ENCODE data around the gene PACSIN2. TPM values are rescaled to one million over a fixed set of nuclear protein-coding genes. Genes with fewer than 3 reads are reported as not detected.
"Not testable (repeated sequence)": the region's sequence is repeated elsewhere in the genome, so short reads cannot be mapped to it uniquely, and the experiment has no call there.

Gene PACSIN2
- polyA plus RNA-seq, 3 donors from 2014 or later, result 18.4 to 31.6 (median 23.0) TPM

DNA sequence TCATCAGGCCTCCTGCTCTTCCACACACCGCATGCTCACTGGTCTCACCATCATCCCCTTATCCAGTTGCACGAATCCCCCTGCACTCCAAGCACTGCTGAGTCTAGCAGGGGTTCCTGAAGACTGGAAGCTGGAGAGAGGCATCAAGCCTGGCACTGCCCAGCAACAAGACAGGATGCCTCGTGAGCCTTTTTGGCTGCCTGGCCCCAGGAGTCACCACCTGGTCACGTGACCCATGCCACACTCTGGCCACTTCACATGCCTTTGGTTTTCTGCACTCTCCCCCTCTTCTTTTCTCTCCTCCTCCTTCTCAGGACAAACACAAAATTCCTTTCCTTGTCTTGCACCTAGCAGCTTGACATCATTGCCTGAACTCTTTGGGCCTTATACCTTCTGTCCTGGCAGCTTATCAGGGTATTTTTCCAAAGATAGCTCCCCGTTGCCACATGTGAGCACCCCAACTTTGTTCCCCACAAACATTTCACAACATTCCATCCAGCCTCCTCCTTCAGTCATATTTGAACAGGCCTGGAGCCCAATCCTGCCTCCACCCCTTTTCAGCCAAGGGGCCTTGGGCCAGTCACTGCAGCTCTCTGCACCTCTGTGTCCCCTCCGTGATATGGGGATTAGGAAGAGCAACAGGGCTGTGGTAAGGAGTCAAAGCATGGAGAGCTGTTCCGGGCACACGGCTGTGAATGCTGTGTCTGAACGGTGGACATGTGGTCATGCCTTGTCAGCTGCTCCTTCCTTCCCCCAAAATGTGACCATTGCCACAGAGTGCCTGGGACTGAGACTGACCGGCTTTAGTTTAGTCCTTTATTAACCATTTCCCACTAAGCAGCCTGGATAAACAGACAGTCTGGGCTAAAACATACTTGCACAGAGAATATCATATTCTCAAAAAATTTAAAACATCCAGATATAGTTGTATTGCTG lies 2.8 kb upstream of the PACSIN2 start:
- peaks cover 12 to 17% (median 15%) of the 10 kb centered on the region in 3 donors for H3K27me3 Mint-ChIP-seq (ENCODE audit: low read depth in 3 of 3)

DNA sequence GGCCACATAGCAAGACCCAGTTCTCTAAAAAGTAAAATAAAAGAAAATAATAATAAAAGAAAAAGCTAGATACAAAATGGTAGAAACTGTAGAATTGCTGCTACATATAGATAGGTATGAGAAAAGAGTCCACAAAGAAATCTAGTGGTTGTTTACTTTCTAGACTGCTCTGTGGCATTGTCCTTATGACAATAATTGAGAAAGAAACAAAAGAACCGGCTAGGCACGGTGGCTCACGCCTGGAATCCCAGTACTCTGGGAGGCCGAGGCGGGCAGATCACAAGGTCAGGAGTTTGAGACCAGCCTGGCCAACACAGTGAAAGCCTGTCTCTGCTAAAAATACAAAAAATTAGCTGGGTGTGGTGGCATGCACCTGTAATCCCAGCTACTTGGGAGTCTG lies 1.2 kb upstream of the PACSIN2 start:
- Mint-ChIP-seq H3K4me3 (peak overlapping the region in 2 of 5 donors; percentile 96), H3K27me3 (ENCODE audit: low read depth in 3 of 3) (peaks cover 13 to 17% (median 15%) of the 10 kb centered on the region in 3 donors), H3K4me1 (peaks cover 22 to 27% of the 10 kb centered on the region in 2 donors)
- H3K9me3 Mint-ChIP-seq, H3K27ac Mint-ChIP-seq, DNase-seq, H3K36me3 Mint-ChIP-seq: not testable (repeated sequence)

More for the DNA sequence above, 2.8 kb upstream of the PACSIN2 start:
- Mint-ChIP-seq H3K4me3 (peak overlapping the region in 3 of 5 donors; percentile 23 to 62 (median 34)), H3K4me1 (peaks cover 22 to 23% of the 10 kb centered on the region in 2 donors), H3K36me3 (no peaks in the 10 kb centered on the region), H3K9me3 (no peaks in the 10 kb centered on the region), H3K27ac (peak overlapping the region in 2 of 6 donors; percentile 32 to 37)
- DNase-seq, result no peak

DNA sequence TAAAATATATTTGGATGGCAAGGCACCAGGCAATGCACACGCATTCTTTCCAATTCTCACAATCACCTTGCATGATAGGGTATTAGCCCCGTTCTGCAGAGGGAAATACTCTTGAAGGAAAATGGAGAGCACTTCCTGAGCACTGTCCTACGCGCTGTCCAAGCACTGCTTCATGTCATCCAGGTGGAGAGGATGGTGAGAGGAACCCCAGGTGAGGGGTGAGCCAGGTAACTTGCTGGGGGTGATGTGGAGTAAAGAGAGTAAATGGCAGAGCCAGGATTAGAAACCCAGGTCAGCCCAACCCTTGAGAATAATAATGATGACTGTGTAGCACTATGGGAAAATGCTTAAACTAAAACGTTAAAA lies 711 bp upstream of the PACSIN2 start:
- Mint-ChIP-seq H3K27ac (peak overlapping the region; percentile 72 to 93 (median 88)), H3K9me3 (no peaks in the 10 kb centered on the region), H3K4me3 (peak overlapping the region; percentile 95 to 98 (median 96)), H3K27me3 (ENCODE audit: low read depth in 3 of 3) (peaks cover 13 to 17% (median 15%) of the 10 kb centered on the region in 3 donors), H3K36me3 (no peaks in the 10 kb centered on the region), H3K4me1 (peaks cover 22 to 27% of the 10 kb centered on the region in 2 donors)
- no peak for DNase-seq

DNA sequence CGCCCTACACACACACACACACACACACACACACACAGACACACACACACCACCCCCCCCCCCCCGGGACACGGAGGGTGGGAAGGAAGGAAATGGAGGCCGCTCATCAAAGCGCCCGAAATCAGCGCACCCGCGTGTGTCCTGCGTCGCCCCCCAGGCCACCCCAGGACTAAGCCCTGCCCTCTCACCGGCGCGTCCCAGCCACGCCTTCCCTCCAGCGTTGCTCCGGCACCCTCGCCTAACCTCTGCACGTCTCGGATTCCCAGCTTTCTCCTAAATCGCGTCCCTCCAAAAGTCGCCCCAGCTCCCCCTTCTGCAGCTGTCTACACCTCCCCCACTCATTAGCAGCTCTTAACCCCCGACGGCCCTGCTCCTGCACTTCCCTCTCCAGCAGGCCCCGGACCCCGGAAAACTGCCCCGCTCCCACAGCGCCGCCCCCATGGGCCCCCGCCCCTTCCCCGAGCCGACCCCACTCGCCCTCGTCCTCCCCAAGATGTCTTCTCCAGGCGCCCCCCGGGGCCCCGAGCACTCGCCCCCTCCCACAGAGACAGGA lies 557 bp downstream of the PACSIN2 start:
- peak overlapping the region; percentile 56 to 94 (median 86) for H3K27ac Mint-ChIP-seq
- peaks cover 15 to 17% (median 15%) of the 10 kb centered on the region in 3 donors for H3K27me3 Mint-ChIP-seq (ENCODE audit: low read depth in 3 of 3)
- H3K36me3 Mint-ChIP-seq, result no peaks in the 10 kb centered on the region
- peak overlapping the region; percentile 94 to 98 (median 95) for H3K4me3 Mint-ChIP-seq
- peak; percentile 28 to 34 (median 33) for DNase-seq
- peaks cover 22 to 27% of the 10 kb centered on the region in 2 donors for H3K4me1 Mint-ChIP-seq
- no peaks in the 10 kb centered on the region for H3K9me3 Mint-ChIP-seq

DNA sequence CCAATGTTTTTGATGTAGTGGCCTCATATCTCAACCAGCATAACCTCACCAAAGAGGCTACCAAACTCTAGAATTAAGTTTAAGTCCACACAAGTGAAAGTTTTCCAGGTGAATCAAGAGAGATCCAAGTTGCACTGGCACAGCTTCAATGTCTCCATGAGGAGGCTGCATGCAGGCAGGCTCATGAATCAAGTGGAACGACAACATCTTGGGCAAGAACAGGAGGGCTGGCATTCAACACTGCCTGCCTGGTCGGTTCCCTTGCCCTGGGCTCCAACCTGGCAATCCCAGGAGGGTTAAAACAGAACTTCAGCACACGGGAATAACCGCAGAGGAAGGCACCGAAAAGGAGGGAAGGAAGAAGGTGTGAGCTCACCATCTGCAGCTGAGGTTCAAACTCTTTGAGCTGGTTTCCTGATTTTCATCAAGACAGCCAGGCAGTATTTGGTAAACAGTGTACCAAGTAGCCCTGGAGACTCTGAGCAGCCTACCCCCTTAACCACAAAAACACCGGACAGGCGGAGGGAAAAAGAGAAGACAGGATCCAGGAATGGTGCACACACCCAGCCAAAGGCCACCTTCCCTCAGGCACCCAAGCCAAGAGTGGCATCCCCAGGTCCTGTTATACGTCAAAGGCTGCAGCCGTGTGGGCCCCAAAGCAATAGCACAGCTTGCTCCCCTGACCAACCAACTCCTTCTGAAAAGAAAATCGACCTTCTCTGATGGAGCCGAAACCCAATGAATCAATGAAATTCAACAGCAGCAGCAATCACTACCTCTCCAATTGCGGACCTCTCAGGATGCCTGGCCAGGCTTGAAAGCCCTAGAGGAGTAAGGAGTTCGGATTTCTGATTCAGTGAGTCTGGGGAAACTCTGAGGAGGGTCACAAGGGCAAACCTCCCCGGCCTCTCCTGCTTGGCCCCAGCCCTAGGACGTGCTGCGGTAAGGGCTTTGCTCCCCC lies 1.3 kb downstream of the PACSIN2 start:
- peaks cover 22 to 30% of the 10 kb centered on the region in 2 donors for H3K4me1 Mint-ChIP-seq
- H3K4me3 Mint-ChIP-seq, result peak overlapping the region; percentile 94 to 98 (median 95)
- no peaks in the 10 kb centered on the region for H3K9me3 Mint-ChIP-seq
- no peaks in the 10 kb centered on the region for H3K36me3 Mint-ChIP-seq
- peak in 2 of 3 donors; percentile 25 to 26 for DNase-seq
- peak overlapping the region; percentile 56 to 94 (median 86) for H3K27ac Mint-ChIP-seq
- H3K27me3 Mint-ChIP-seq (ENCODE audit: low read depth in 3 of 3), result peaks cover 15 to 17% (median 15%) of the 10 kb centered on the region in 3 donors

DNA sequence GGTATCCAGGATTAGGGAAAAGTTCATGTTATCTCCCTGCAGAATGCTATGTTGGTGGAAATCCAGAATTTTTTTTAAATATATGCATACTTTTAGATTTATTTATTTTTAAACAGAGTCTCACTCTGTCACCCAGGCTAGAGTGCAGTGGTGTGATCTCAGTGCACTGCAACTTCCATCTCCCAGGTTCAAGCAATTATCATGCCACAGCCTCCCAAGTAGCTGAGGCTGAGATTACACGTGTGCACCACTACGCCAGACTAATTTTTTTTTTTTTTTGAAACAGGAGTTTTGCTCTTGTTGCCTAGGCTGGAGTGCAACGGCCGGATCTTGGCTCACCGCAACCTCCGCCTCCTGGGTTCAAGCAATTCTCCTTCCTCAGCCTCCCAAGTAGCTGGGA lies 2.6 kb downstream of the PACSIN2 start:
- H3K9me3 Mint-ChIP-seq, result no peaks in the 10 kb centered on the region
- no peak for DNase-seq
- peaks cover 15 to 17% (median 15%) of the 10 kb centered on the region in 3 donors for H3K27me3 Mint-ChIP-seq (ENCODE audit: low read depth in 3 of 3)
- H3K27ac Mint-ChIP-seq, result no peak overlapping the region
- no peaks in the 10 kb centered on the region for H3K36me3 Mint-ChIP-seq
- H3K4me3 Mint-ChIP-seq, result no peak overlapping the region
- H3K4me1 Mint-ChIP-seq, result peaks cover 22 to 31% of the 10 kb centered on the region in 2 donors

DNA sequence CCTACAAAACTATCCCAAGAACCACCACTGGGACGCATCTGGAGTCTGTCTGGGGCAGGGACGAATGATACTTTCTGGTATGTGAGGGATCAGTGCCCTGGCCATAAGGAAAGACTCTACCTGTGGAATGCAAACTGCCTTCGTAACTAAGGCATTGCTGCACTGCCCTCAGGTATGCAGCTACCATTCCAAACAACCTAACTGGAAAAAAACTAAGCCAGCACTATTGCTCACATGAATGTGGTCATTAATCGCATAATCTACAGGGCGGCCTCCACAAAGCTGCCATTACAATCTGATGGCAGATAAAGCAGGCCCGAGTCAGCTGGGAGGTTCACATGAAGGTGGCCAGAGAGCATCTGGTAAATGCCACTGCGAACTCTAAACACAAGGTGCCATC lies 3.9 kb downstream of the PACSIN2 start:
- Mint-ChIP-seq H3K4me1 (peaks cover 29 to 33% of the 10 kb centered on the region in 2 donors), H3K9me3 (no peaks in the 10 kb centered on the region), H3K27ac (no peak overlapping the region), H3K4me3 (peak overlapping the region in 1 of 5 donors; percentile 2), H3K27me3 (ENCODE audit: low read depth in 3 of 3) (peaks cover 15 to 17% (median 17%) of the 10 kb centered on the region in 3 donors), H3K36me3 (no peaks in the 10 kb centered on the region)
- no peak for DNase-seq

DNA sequence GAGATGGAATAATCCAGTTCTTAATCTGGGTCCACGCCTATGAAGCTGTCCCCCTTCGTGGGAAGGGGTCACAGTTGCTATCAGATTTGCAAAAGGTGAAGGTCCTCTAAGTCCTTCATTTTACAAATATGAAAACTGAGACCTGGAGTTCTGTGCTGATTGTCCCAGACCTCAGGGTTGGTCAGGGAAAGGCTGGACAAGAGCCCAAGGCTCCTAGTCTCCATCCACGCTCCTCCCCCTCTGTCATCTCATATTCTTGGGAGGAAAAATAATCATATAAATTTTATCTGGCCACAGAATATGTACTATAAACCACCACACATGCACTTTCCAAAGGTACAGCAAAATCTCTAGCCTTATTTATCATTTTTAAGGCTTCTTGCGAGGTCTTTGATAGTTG lies 5.5 kb downstream of the PACSIN2 start:
- Mint-ChIP-seq H3K27ac (no peak overlapping the region), H3K4me3 (no peak overlapping the region), H3K36me3 (no peaks in the 10 kb centered on the region), H3K27me3 (ENCODE audit: low read depth in 3 of 3) (peaks cover 7 to 12% (median 8%) of the 10 kb centered on the region in 3 donors), H3K4me1 (peaks cover 37 to 41% of the 10 kb centered on the region in 2 donors), H3K9me3 (no peaks in the 10 kb centered on the region)
- DNase-seq, result no peak

DNA sequence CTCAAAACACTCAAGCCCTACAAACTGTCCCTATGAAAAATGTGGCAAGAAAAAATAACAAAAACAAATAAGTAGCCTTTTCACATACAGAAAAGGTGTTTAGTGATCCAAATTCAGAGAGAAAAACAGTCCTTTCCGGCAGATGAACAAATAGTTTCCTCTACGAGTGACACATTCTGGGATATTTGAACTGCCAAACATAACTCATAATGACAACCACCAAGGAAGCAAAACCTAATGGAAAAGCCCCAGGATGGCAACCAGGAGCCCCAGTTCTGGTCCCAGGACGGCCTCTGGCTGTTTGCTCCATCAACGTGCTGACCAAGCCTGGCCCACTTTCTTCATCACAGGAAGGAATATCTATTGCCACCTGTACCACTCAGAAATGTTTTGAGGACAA lies 6.0 kb downstream of the PACSIN2 start:
- Mint-ChIP-seq H3K9me3 (no peaks in the 10 kb centered on the region), H3K4me1 (peaks cover 39 to 41% of the 10 kb centered on the region in 2 donors), H3K4me3 (no peak overlapping the region), H3K27me3 (ENCODE audit: low read depth in 3 of 3) (peaks cover 2 to 7% (median 5%) of the 10 kb centered on the region in 3 donors), H3K27ac (no peak overlapping the region), H3K36me3 (no peaks in the 10 kb centered on the region)
- DNase-seq, result no peak

DNA sequence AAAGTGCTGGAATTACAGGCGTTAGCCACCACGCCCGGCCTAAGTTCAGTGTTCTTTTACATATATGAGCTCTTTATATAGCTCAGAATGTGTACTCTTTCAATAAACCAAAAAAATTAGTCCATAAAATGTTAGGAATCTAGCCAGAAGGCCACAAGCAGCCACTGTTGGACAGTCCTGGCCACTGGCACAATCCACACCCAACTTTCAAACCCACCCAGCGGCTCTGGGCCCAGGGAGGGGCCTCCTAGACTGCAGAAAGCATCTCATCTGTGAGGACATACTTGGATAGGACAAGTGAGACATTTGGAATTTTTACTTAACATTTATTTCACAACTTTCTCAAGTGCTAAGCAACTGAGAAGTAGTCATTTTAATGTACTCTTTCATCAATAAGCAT lies 6.4 kb downstream of the PACSIN2 start:
- H3K36me3 Mint-ChIP-seq, result no peaks in the 10 kb centered on the region
- H3K4me1 Mint-ChIP-seq, result peaks cover 39 to 41% of the 10 kb centered on the region in 2 donors
- H3K4me3 Mint-ChIP-seq, result no peak overlapping the region
- DNase-seq, result no peak
- H3K9me3 Mint-ChIP-seq, result no peaks in the 10 kb centered on the region
- peaks cover 0 to 5% (median 3%) of the 10 kb centered on the region in 3 donors for H3K27me3 Mint-ChIP-seq (ENCODE audit: low read depth in 3 of 3)
- H3K27ac Mint-ChIP-seq, result no peak overlapping the region

DNA sequence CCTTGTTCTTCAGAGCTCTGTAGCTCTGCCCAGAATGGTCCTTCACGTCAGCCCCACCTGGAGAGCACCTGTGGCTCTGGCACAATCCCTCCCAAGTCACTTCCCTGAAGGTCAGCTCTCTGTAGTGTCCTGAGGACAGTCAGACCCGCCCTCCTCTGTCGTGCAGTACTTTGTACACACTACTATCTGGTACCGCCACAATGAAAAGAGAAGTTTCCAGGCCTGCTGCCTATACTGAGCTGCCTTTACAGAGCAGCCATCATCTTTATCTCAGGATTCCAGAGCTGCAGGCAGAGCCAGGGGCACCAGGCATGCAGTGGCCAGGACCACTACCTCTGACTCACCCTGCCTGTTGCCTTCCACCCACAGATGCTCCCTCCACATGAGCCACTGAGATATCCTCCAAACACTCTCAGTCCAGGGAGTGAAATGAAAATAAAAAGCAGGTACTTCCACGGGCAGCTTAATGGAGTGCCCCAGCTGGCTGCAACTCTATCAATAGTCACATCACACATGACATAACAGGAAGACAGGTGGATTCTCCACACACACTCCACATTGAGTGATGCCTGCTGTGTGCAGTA lies 7.3 kb downstream of the PACSIN2 start:
- Mint-ChIP-seq H3K27me3 (ENCODE audit: low read depth in 3 of 3) (peaks cover 0 to 3% (median 2%) of the 10 kb centered on the region in 3 donors), H3K4me1 (peaks cover 38 to 39% of the 10 kb centered on the region in 2 donors), H3K27ac (peak overlapping the region in 1 of 6 donors; percentile 49), H3K4me3 (no peak overlapping the region), H3K36me3 (no peaks in the 10 kb centered on the region), H3K9me3 (no peaks in the 10 kb centered on the region)
- DNase-seq, result no peak

DNA sequence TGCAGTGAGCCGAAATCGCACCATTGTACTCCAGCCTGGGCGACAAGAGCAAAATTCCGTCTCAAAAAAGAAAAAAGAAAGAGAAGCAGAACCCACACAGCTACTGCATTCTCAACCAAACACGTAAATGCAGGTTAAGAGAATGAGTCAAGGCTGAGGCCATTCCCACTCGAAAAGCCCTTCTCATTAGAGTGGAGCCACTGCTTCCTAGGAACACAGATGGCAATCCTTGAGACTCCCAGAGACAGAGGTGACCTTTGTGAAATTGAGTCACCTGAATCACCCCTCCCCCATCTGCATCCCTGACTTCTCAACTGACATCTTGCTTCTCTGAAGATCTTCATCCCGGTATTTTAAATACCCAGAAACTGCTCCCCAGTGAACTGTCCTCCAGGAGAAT lies 8.2 kb downstream of the PACSIN2 start:
- Mint-ChIP-seq H3K4me3 (no peak overlapping the region), H3K4me1 (peaks cover 47 to 48% of the 10 kb centered on the region in 2 donors), H3K27me3 (ENCODE audit: low read depth in 3 of 3) (peaks cover 0 to 3% (median 2%) of the 10 kb centered on the region in 3 donors), H3K36me3 (no peaks in the 10 kb centered on the region), H3K9me3 (no peaks in the 10 kb centered on the region), H3K27ac (no peak overlapping the region)
- DNase-seq, result no peak

DNA sequence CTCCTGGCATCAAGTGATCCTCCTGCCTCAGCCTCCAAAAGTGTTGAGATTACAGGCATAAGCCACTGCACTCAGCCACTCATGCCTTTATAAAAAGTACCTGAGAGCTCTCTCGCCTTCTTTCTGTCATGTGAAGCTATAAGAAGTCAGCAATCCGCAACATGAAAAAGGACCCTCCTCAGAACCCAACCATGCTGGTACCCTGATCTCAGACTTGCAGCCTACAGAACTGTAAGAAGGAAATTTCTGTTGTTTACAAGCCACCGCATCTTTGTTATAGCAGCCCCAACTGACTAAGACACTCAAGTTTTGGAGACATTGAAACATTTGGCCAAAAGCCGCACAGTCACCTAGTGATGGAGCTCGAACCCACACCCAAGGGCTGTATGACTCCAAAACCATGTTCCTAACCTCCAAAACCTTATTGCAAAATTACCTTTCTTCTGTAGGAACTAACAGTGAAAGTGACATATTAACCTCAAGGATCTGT lies 8.9 kb downstream of the PACSIN2 start:
- no peak for DNase-seq
- Mint-ChIP-seq H3K36me3 (no peaks in the 10 kb centered on the region), H3K4me1 (peaks cover 51 to 54% of the 10 kb centered on the region in 2 donors), H3K27me3 (ENCODE audit: low read depth in 3 of 3) (peaks cover 0 to 3% (median 2%) of the 10 kb centered on the region in 3 donors), H3K27ac (no peak overlapping the region), H3K9me3 (no peaks in the 10 kb centered on the region), H3K4me3 (no peak overlapping the region)
